GM18511 (cell line): ENCODE results near the gene EPHB2.

Experiments
- ATAC-seq: cut with Tn5 transposase; IDR thresholded peaks from one replicate; pipeline ENCODE4 v1.9.1; 2021; ENCODE audit warnings: mild to moderate bottlenecking, moderate library complexity; ENCODE audit not compliant: unreplicated experiment

The EPHB2 gene

DNA sequence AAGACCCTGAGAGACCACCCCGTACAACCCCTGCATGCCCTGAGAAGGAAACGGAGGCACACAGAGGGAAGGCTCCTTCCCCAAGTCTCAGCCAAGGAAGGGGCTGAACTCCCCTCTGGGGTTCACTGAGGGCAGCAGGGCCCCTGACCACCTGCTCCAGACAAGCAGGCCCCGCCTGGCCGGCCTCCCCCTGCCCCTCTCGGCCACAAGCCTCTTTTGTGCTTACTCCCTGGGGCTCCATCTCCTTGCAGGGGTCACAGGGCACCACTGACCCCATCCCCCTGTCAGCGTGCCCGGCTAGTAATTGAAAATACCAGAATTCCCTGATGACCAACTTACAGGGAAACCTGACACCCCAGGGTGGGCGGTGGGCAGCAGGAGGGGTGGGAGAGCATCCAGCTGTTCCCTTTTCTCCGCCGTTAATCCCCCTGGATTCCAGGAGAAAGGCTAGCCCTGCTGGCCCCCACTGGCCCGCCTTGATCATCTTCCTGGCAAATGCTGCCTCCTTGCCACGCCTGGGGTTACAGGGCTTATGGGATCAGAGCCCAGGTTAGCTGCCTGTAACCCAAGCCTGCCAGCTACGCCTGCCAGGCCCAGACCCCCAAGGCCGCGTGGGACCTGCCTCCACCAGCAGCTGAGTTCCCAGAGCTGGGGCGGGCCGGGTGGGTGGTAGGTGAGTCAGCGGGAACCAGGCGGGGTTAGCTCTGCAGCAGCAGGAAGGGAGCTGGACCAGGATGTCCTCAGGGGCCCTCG lies 165.9 kb downstream of the EPHB2 start:
- ATAC-seq = no peak

GRCh38 chr1:22877112-22877915 lies 166.7 kb downstream of the EPHB2 start:
- no peak for ATAC-seq

GRCh38 chr1:22877980-22878379 lies 167.3 kb downstream of the EPHB2 start:
- ATAC-seq = no peak

DNA sequence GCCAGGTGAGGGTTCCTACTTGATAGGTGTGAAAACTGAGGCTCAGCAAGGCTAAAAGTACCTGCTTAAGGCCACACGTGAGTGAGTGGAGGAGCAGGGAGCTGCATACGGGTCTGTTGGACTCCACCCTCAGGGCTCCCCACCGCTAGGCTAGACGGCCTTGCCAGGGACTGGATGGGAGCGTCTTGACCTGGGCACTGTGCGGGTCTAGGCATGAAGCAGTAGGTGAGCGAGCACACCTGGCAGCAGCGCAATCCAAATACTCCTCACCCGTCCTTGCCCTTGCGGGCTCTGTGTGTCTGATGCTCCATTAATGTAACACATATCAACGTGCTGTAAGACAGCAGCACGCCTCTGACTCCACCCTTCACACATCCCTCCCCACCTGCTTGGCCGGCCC lies 168.0 kb downstream of the EPHB2 start:
- ATAC-seq = no peak

DNA sequence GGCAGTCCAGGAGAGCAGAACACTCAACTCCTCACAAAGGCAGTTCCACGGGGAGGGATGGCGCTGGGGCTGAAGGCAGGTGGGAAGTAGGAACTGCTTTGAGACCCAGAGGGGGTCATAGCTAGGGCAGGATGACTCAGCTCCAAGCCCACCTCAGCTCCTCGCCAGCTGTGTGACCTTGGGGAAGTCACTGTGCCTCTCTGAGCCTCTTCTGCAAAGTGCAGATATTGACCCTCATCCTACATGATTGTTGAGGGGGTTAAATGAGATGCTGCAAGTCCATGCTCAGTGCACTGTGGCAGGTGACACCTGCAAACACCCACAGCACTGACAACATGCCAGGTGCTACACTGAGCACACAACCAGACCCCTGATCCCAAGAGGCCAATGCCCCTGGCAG lies 168.8 kb downstream of the EPHB2 start:
- ATAC-seq = no peak

- ATAC-seq = no peak
Measured at GRCh38 chr1:22880174-22880601, 169.5 kb downstream of the EPHB2 start.

DNA sequence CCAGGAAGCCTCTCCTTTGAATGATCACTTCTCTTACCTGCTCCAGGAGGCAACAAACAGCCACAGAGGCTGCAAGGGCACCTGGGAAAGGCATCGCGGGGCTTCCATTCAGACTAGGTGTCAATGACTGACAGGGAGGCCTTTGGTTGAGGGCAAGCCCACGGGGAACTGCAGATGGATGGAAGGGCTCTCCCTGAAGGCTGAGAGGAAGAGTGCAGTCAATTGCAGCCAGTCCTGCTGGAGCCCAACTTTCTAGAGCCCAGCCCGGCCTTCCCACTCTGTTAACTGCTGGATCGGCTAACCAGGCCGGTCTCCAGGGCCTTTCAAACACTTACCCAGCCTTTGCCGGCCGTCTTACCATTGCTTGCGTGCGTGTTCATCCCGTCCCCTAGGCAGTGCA lies 172.8 kb downstream of the EPHB2 start:
- no peak for ATAC-seq

GRCh38 chr1:22884806-22885530 lies 174.3 kb downstream of the EPHB2 start:
- no peak for ATAC-seq

DNA sequence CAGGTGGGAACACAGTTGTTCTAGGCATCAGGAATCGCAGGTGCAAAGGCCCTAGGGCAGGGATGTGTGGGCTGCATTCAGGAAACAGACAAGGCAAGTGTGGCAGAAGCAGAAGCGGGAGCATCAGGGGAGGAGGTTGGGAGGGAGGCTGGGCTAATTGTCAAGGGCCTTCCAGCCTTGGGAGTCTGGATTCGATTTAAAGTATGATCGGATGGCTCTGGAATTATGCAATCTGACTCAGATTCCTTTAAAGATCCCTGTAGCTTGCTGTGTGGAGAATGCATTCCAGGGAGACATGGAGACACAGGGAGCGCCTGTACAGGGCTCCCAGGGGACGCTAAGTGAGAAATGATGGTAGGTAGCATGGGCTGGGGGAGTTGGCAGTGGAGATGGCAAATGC lies 175.6 kb downstream of the EPHB2 start:
- no peak for ATAC-seq

DNA sequence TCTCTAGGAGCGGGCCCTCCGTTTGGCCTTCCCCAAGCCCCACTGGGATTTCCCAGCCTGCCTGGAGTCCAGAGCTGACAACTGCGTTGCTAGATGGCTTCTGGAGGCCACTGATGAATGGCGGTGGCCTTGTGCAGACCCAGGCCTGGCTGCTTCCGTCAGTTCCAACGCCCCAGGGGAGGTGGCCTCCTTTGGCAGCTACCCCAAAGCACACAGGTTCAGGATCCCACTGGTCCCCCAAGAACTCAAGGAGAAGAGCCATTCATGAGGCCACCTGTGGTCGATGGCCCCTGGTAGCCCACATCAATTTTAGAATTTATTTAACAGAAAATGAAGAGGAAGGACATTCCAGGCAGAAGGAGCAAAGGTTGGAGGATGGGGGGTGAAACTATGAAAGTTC lies 176.9 kb downstream of the EPHB2 start:
- ATAC-seq = no peak

- no peak for ATAC-seq
Measured at GRCh38 chr1:22888320-22889075, 177.9 kb downstream of the EPHB2 start.

- no peak for ATAC-seq
Measured at GRCh38 chr1:22889213-22889827, 178.7 kb downstream of the EPHB2 start.

GRCh38 chr1:22892789-22893188 lies 182.2 kb downstream of the EPHB2 start:
- ATAC-seq = no peak

- ATAC-seq = no peak
Measured at GRCh38 chr1:22893292-22893691, 182.7 kb downstream of the EPHB2 start.

- ATAC-seq = no peak
Measured at GRCh38 chr1:22895357-22895756, 184.7 kb downstream of the EPHB2 start.

GRCh38 chr1:22896184-22896583 lies 185.5 kb downstream of the EPHB2 start:
- no peak for ATAC-seq

DNA sequence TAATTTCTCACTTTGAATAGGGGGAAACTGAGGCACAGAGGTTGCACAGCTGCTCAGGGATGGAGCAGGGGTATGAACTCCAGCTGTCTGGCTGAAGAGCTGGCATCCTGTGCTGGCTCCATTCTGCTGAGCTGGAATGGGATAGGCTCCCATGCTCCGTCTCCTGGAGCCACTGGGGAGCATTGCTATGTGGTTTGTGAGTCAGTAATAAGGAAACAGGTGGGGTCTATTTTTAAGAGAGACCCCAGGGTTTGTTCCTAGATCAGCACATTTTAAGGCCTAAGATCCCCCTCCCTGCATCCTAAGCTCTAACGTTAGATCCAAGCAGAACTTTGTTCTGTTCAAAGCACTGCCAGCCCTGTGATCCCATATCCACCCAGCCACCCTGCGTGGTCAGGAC lies 189.8 kb downstream of the EPHB2 start:
- ATAC-seq = no peak

DNA sequence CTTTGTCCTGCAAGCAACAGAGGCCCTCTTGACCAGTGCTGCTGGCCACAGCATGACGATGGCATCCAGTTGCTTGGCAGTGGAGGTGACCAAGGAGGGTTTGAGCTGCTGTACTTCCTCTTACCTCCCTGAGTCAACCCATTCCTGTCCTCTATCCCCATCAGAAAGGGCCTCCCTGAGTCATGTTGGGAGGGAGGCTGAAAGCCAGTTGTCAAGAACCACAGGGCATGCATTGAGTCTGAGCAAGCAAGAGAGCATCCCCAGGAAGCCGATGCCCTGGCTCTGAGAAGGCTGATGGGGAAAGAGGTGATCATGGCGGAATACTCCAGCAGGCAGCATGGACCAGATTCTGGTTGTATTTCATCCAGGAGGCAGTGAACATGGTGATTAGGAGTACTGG lies 192.5 kb downstream of the EPHB2 start:
- ATAC-seq = no peak

GRCh38 chr1:22906968-22907367 lies 196.3 kb downstream of the EPHB2 start:
- ATAC-seq = no peak

DNA sequence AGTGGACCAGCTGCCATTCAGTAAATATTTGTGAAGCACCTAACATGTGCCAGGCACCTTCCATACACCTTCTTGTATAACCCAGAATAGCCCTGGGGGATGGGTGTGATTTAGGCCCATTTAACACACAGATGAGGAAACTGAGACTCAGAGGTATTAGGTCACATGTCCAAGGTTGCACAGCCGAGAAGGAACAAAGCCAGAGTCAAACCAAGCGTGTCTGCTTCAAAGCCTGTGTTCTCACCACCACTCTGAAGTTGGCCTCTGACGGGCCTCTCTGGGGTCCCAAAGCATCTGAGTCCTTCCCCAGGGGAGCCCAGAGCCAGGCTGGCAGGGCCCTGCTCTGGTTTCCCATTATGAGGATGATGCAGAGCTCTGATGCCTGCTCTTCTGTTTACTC lies 196.9 kb downstream of the EPHB2 start:
- no peak for ATAC-seq
